HL-60 (cell line): ENCODE data around the gene SLC37A3.

Source experiments
- DNase-seq, 2 experiments: peaks; one replicate each; pipeline ENCODE4 v3.0.0-alpha.2; 2010 to 2020; ENCODE audit warnings: low read depth in 1 of 2, low spot score in 1 of 2
- H3K27ac ChIP-seq: fragments of 250-450 bp; sonication (Bioruptor Pico); replicated peaks from 2 replicates; pipeline ENCODE4 v1.5.1; 2020; ENCODE audit warnings: mild to moderate bottlenecking, moderate library complexity
- H3K27me3 ChIP-seq: fragments of 250-450 bp; sonication (Bioruptor Pico); 2 replicates; pipeline ENCODE4 v1.5.1; 2021; ENCODE audit warnings: mild to moderate bottlenecking, moderate library complexity; ENCODE audit not compliant: insufficient read depth, poor library complexity, severe bottlenecking
- H3K4me3 ChIP-seq: replicated peaks from 2 replicates; pipeline ENCODE4 v1.5.1; 2011; ENCODE audit warnings: mild to moderate bottlenecking, control low read depth, low read length; ENCODE audit not compliant: insufficient read depth
- GABPA ChIP-seq: IDR thresholded peaks from 2 replicates; pipeline ENCODE4 v1.6.1; 2012; ENCODE audit warnings: low read depth
- POLR2AphosphoS5 ChIP-seq: IDR thresholded peaks from 2 replicates; pipeline ENCODE4 v1.6.1; 2012; ENCODE audit warnings: low read depth
- REST ChIP-seq: IDR thresholded peaks from 2 replicates; pipeline ENCODE4 v1.6.1; 2012; ENCODE audit warnings: low read depth; ENCODE audit not compliant: insufficient replicate concordance
- SPI1 ChIP-seq: IDR thresholded peaks from 2 replicates; pipeline ENCODE4 v1.6.1; 2012; ENCODE audit warnings: low read depth, mild to moderate bottlenecking, borderline replicate concordance
- TF ChIP-seq, protein P1 (sequence below): IDR thresholded peaks from one replicate; pipeline ENCODE4 v1.5.1; 2011; ENCODE audit warnings: low read length, control low read depth, inconsistent platforms; ENCODE audit not compliant: insufficient read depth

SLC37A3 gene

GRCh38 chr7:140330128-140330527, 68.2 kb downstream of the SLC37A3 start:
- Histone ChIP-seq H3K27me3 (peaks cover 6% of the 10 kb centered on the region), H3K27ac (no peak overlapping the region), H3K4me3 (no peak overlapping the region)
- DNase-seq, result no peak
- TF ChIP-seq GABPA, result no peak
- TF ChIP-seq REST, result no peak
- no peak for TF ChIP-seq POLR2AphosphoS5
- TF ChIP-seq, protein P1, sequence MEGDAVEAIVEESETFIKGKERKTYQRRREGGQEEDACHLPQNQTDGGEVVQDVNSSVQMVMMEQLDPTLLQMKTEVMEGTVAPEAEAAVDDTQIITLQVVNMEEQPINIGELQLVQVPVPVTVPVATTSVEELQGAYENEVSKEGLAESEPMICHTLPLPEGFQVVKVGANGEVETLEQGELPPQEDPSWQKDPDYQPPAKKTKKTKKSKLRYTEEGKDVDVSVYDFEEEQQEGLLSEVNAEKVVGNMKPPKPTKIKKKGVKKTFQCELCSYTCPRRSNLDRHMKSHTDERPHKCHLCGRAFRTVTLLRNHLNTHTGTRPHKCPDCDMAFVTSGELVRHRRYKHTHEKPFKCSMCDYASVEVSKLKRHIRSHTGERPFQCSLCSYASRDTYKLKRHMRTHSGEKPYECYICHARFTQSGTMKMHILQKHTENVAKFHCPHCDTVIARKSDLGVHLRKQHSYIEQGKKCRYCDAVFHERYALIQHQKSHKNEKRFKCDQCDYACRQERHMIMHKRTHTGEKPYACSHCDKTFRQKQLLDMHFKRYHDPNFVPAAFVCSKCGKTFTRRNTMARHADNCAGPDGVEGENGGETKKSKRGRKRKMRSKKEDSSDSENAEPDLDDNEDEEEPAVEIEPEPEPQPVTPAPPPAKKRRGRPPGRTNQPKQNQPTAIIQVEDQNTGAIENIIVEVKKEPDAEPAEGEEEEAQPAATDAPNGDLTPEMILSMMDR, result no peak
- no peak for TF ChIP-seq SPI1

GRCh38 chr7:140327261-140327661, 71.1 kb downstream of the SLC37A3 start:
- Histone ChIP-seq H3K27me3 (peaks cover 6% of the 10 kb centered on the region), H3K27ac (no peak overlapping the region), H3K4me3 (no peak overlapping the region)
- TF ChIP-seq SPI1, result no peak
- TF ChIP-seq, protein P1, result no peak
- no peak for TF ChIP-seq GABPA
- TF ChIP-seq POLR2AphosphoS5, result no peak
- no peak for TF ChIP-seq REST
- no peak for DNase-seq

GRCh38 chr7:140326116-140326928, 72.0 kb downstream of the SLC37A3 start:
- no peak overlapping the region for H3K27ac ChIP-seq
- no peak overlapping the region for H3K4me3 ChIP-seq
- H3K27me3 ChIP-seq, result peaks cover 6% of the 10 kb centered on the region

More at GRCh38 chr7:140326116-140326928, 72.0 kb downstream of the SLC37A3 start:
- DNase-seq, result peak in 1 of 2 experiments; percentile 52
- TF ChIP-seq REST, result no peak
- TF ChIP-seq, protein P1, result peak; percentile 38
